ENCODE measurements around the gene CCL13. TPM values are rescaled to one million over a fixed set of nuclear protein-coding genes. Genes with fewer than 3 reads are reported as not detected.

CCL13 gene
- polyA plus RNA-seq, 1 of the 3 experiments (the other 2 are of a cell fraction), result not detected

DNA sequence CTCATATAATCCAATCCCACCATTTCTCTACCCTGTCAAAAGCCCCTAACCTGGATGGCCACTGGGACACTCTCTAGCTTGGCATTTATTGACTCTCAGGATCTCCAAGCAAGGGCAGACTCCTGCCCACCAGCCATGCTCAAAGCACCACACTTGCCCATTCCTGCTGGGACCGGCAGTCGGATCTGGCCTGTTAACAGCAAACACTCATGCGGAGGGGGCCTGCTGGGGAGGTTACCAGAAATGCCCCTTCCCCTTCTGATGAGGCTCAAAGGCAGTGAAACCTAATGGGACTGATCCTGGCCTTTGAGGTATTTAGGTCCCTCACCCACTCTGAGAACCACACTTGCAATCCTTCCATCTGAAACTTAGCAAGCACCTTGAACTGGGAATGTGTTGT, 13.3 kb downstream of the CCL13 start (continued):
- TF ChIP-seq, protein P1, sequence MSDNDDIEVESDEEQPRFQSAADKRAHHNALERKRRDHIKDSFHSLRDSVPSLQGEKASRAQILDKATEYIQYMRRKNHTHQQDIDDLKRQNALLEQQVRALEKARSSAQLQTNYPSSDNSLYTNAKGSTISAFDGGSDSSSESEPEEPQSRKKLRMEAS (IDR thresholded peaks at IDR 0.05; ENCODE audit: low read depth), result no peak
- no peak for TF ChIP-seq RCOR1 (IDR thresholded peaks at IDR 0.05; ENCODE audit: low read length)

DNA sequence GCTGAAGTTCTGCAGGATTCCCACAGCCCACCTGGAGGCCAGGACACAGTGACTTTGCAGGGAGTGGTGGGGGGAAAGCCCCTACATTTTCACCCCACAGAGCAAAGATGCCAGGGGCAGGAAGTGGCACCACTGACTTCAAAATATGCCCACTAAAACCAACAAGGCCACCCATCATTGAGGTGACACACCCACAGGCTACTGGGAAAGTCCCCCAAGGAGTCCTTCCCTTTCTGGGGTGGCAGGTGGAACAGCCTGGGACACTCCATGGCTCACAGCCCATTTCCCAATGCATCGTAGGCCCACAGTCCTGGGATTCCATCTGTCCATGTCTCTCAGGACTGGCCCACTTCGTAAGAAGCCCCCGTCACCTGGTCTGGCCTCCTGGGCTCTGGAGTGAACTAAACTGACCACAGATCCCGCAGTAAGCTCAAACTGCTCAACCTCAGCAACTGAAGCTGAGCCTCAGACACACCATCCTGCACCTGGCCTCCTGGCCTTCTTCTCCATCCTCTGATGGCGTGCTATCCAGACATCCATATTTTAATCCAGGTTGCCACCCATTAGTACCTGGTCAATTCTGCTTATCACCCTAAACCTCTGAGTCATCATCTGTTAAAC, 14.2 kb downstream of the CCL13 start:
- H3K4me2 ChIP-seq, result no peak overlapping the region
- no peaks in the 10 kb centered on the region for H3F3A ChIP-seq (replicated peaks; ENCODE audit: insufficient read depth)
- no peaks in the 10 kb centered on the region; the same call in 1 of the 2 replicates for H3K27me3 ChIP-seq (ENCODE audit: insufficient read depth)
- ChIA-PET CTCF (interaction anchor here (4.6 kb wide), 1 partner anchor 9 kb away, joined by 53 read pairs; no protein-coding TSS in a partner anchor), POLR2A (no interaction called here)
- H3K9me2 ChIP-seq, result no peaks in the 10 kb centered on the region
- no peak overlapping the region for H3K9ac ChIP-seq
- no peak overlapping the region for H2AFZ ChIP-seq (ENCODE audit: low read depth)
- no peak for DNase-seq
- no peak overlapping the region for H3K4me3 ChIP-seq (ENCODE audit: low read depth in 2 of 2, low read length in 1 of 2)
- H3K36me3 ChIP-seq (replicated peaks in 1 of 2; ENCODE audit: control insufficient read depth in 1 of 2, insufficient read depth in 2 of 2, low read length in 1 of 2), result no peaks in the 10 kb centered on the region
- no peaks in the 10 kb centered on the region for H3K9me3 ChIP-seq
- no peaks in the 10 kb centered on the region for H3K4me1 ChIP-seq (ENCODE audit: control insufficient read depth in 1 of 2, insufficient read depth in 2 of 2, low read depth in 1 of 2, low read length in 1 of 2)
- no peaks in the 10 kb centered on the region for H4K20me1 ChIP-seq (ENCODE audit: insufficient read depth)
- no peak overlapping the region for H3K27ac ChIP-seq (ENCODE audit: low read depth in 2 of 2, low read length in 1 of 2)
- WGBS (ENCODE audit: low lambda C conversion rate), result 19% methylated on average over 2 of the region's 5 CpGs
- TF ChIP-seq TCF12 (IDR thresholded peaks at IDR 0.05) (no peak), EP300 (IDR thresholded peaks at IDR 0.05; ENCODE audit: borderline replicate concordance in 1 of 2, low read depth in 1 of 2, low read length in 1 of 2) (no peak), TEAD4 (IDR thresholded peaks at IDR 0.05; ENCODE audit: borderline replicate concordance, insufficient read depth) (no peak), POLR2AphosphoS5 (IDR thresholded peaks at IDR 0.05; ENCODE audit: low read depth, low read length) (no peak), EZH2phosphoT487 (IDR thresholded peaks at IDR 0.05; ENCODE audit: borderline replicate concordance, low read depth) (no peak)
- no peaks in the 10 kb centered on the region for H3K79me2 ChIP-seq (ENCODE audit: insufficient read depth)

DNA sequence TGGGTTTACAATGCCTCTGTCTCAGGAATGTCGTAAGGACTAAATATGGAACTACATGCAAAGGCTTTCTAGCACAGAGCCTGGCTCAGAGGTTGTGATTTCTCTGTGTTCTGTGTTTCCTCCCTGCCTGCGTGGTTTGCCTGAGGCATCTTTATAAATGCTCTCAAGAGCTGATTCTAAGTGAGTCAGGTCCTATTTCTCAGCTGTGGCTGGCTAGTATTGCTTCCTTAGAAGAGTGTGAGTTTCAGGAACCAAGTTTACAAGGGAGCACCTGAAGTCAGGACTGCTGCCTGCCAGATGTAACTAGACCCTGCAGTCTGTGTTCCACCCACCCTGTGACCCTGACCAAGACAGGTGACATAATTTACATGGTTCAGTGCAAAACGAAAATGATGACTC, 14.7 kb downstream of the CCL13 start:
- H3K9me3 ChIP-seq, result no peaks in the 10 kb centered on the region
- no peaks in the 10 kb centered on the region for H3K9me2 ChIP-seq
- no peak overlapping the region for H3K4me2 ChIP-seq
- H3K4me1 ChIP-seq (ENCODE audit: control insufficient read depth in 1 of 2, insufficient read depth in 2 of 2, low read depth in 1 of 2, low read length in 1 of 2), result no peaks in the 10 kb centered on the region
- DNase-seq, result no peak
- H3F3A ChIP-seq (replicated peaks; ENCODE audit: insufficient read depth), result no peaks in the 10 kb centered on the region
- H3K27me3 ChIP-seq (ENCODE audit: insufficient read depth), result no peaks in the 10 kb centered on the region; the same call in 1 of the 2 replicates
- no peak overlapping the region for H3K4me3 ChIP-seq (ENCODE audit: low read depth in 2 of 2, low read length in 1 of 2)
- POLR2A ChIA-PET, result no interaction called here
- TF ChIP-seq NFIC (IDR thresholded peaks at IDR 0.05; ENCODE audit: borderline replicate concordance) (no peak), GATA2 (CRISPR knock-in tag; IDR thresholded peaks at IDR 0.05) (no peak), TEAD4 (IDR thresholded peaks at IDR 0.05; ENCODE audit: borderline replicate concordance, insufficient read depth) (no peak), REST (IDR thresholded peaks at IDR 0.05; ENCODE audit: low read depth, low read length) (no peak), EZH2phosphoT487 (IDR thresholded peaks at IDR 0.05; ENCODE audit: borderline replicate concordance, low read depth) (no peak), FOXJ3 (CRISPR knock-in tag; IDR thresholded peaks at IDR 0.05) (no peak), PBX3 (IDR thresholded peaks at IDR 0.05) (no peak), TCF12 (IDR thresholded peaks at IDR 0.05) (no peak), CTCF (IDR thresholded peaks at IDR 0.05) (no peak), FOXM1 (IDR thresholded peaks at IDR 0.05; ENCODE audit: low read depth) (no peak), SMC3 (IDR thresholded peaks at IDR 0.05; ENCODE audit: low read depth, low read length) (no peak)
- TF ChIP-seq, protein P1 (IDR thresholded peaks at IDR 0.05; ENCODE audit: low read depth), result no peak
- H3K27ac ChIP-seq (ENCODE audit: low read depth in 2 of 2, low read length in 1 of 2), result no peak overlapping the region
- CTCF ChIA-PET, result interaction anchor here (2.5 to 4.6 kb wide), 2 partner anchors 10 to 170 kb away, joined by 11 to 53 read pairs; no protein-coding TSS in a partner anchor
- 20% methylated on average over 3 of the region's 3 CpGs for WGBS (ENCODE audit: low lambda C conversion rate)
- no peak overlapping the region for H3K9ac ChIP-seq
- no peaks in the 10 kb centered on the region for H4K20me1 ChIP-seq (ENCODE audit: insufficient read depth)
- H3K79me2 ChIP-seq (ENCODE audit: insufficient read depth), result no peaks in the 10 kb centered on the region
- no peaks in the 10 kb centered on the region for H3K36me3 ChIP-seq (replicated peaks in 1 of 2; ENCODE audit: control insufficient read depth in 1 of 2, insufficient read depth in 2 of 2, low read length in 1 of 2)
- no peak overlapping the region for H2AFZ ChIP-seq (ENCODE audit: low read depth)
